HepG2 (cell line): ENCODE results near the gene MED1. TPM values are rescaled to one million over a fixed set of nuclear protein-coding genes. Genes with fewer than 3 reads are reported as not detected.

ENCODE experiments used
- ARID3A ChIP-seq: IDR thresholded peaks from 2 replicates; pipeline ENCODE4 v1.6.1; 2012; ENCODE audit warnings: low read depth, low read length, improper control_type of control experiment
- CEBPB ChIP-seq: IDR thresholded peaks from 2 replicates; pipeline ENCODE4 v1.6.1; 2011; ENCODE audit warnings: low read depth, low read length, improper control_type of control experiment, borderline replicate concordance
- DNMT3B ChIP-seq: conservative IDR thresholded peaks from 2 replicates; pipeline ENCODE4 v1.6.1; 2016; ENCODE audit warnings: missing biosample characterization, control low read depth
- HIVEP1 ChIP-seq: sonication (generic); formaldehyde crosslinking; IDR thresholded peaks from 2 replicates; pipeline ENCODE4 v1.4.0; 2020; ENCODE audit warnings: mild to moderate bottlenecking, missing genetic modification reagents
- KMT2B ChIP-seq: IDR thresholded peaks from 2 replicates; pipeline ENCODE4 v1.6.1; 2016; ENCODE audit warnings: missing genetic modification reagents, missing compliant biosample characterization
- MIER3 ChIP-seq: IDR thresholded peaks from 2 replicates; pipeline ENCODE4 v1.6.1; 2016; ENCODE audit warnings: missing compliant biosample characterization, borderline replicate concordance
- NFATC3 ChIP-seq: sonication (generic); formaldehyde crosslinking; IDR thresholded peaks from 2 replicates; pipeline ENCODE4 v1.5.1; 2020; ENCODE audit warnings: mild to moderate bottlenecking, missing genetic modification reagents
- NFRKB ChIP-seq: fragments of 450-650 bp; IDR thresholded peaks from 2 replicates; pipeline ENCODE4 v1.6.1; 2017
- NPAS2 ChIP-seq: sonication (generic); formaldehyde crosslinking; IDR thresholded peaks from 2 replicates; pipeline ENCODE4 v1.8.0; 2022; ENCODE audit warnings: mild to moderate bottlenecking, missing genetic modification reagents, borderline replicate concordance
- NR2F2 ChIP-seq: IDR thresholded peaks from 2 replicates; pipeline ENCODE4 v1.6.1; 2012; ENCODE audit warnings: low read depth, inconsistent platforms, borderline replicate concordance
- PHF5A ChIP-seq: IDR thresholded peaks from one replicate; pipeline ENCODE4 v1.6.1; 2018; ENCODE audit warnings: low read depth, missing genetic modification reagents; ENCODE audit not compliant: unreplicated experiment
- PTBP1 ChIP-seq: fragments of 200-400 bp; formaldehyde crosslinking; IDR thresholded peaks from 2 replicates; pipeline ENCODE4 v1.6.1; 2018; ENCODE audit warnings: low read length, low read depth; ENCODE audit not compliant: poor library complexity, severe bottlenecking
- SMAD3 ChIP-seq: sonication (generic); formaldehyde crosslinking; IDR thresholded peaks from 2 replicates; pipeline ENCODE4 v1.4.0; 2020; ENCODE audit warnings: missing genetic modification reagents
- SNAPC2 ChIP-seq: sonication (generic); formaldehyde crosslinking; IDR thresholded peaks from 2 replicates; pipeline ENCODE4 v1.8.1; 2022; ENCODE audit warnings: mild to moderate bottlenecking, missing genetic modification reagents
- ZBTB33 ChIP-seq: sonication (generic); formaldehyde crosslinking; IDR thresholded peaks from 2 replicates; pipeline ENCODE4 v1.4.0; 2020; ENCODE audit warnings: missing genetic modification reagents
- ZMAT3 ChIP-seq: sonication (generic); formaldehyde crosslinking; conservative IDR thresholded peaks from 2 replicates; pipeline ENCODE4 v1.7.0; 2021; ENCODE audit warnings: missing genetic modification reagents
- ZSCAN12 ChIP-seq: sonication (generic); formaldehyde crosslinking; IDR thresholded peaks from 2 replicates; pipeline ENCODE4 v1.9.0; 2021; ENCODE audit warnings: mild to moderate bottlenecking, missing genetic modification reagents
- ZSCAN22 ChIP-seq: sonication (generic); formaldehyde crosslinking; IDR thresholded peaks from 2 replicates; pipeline ENCODE4 v1.4.0; 2020; ENCODE audit warnings: mild to moderate bottlenecking, missing genetic modification reagents
- ZSCAN29 ChIP-seq: sonication (generic); formaldehyde crosslinking; conservative IDR thresholded peaks from 2 replicates; pipeline ENCODE4 v1.4.0; 2020; ENCODE audit warnings: mild to moderate bottlenecking, missing genetic modification reagents
- polyA plus RNA-seq, 8 experiments: library from polyadenylated mRNA; depleted of rRNA in 3 of 8; stranded (reverse) in 7 of 8; unstranded in 1 of 8; fragments of >200 nt; fragmentation: Illumina TruSeq in 4 of 8; extraction: Trizol in 4 of 8; gene quantifications; 2 replicates each; pipeline versions ENCODE4 v1.2.1 to v1.2.3, GENCODE V29; 2011 to 2016; ENCODE audit warnings: low read depth in 4 of 8, missing spikeins in 1 of 8, mixed read lengths in 1 of 8; ENCODE audit not compliant: insufficient read depth in 1 of 8
- total RNA-seq, 5 experiments: library from RNA; depleted of rRNA; stranded (reverse); fragments of >200 nt; fragmentation: Illumina TruSeq; extraction: Trizol; gene quantifications; 2 replicates each; pipeline ENCODE4 v1.2.3, GENCODE V29; 2016; ENCODE audit warnings: low read depth in 1 of 5
- TF ChIP-seq, protein P1 (sequence below): sonication (generic); formaldehyde crosslinking; IDR thresholded peaks from 2 replicates; pipeline ENCODE4 v1.4.0; 2020; ENCODE audit warnings: missing genetic modification reagents
- TF ChIP-seq, protein P2 (sequence below): sonication (generic); formaldehyde crosslinking; IDR thresholded peaks from 2 replicates; pipeline ENCODE4 v1.5.1; 2020; ENCODE audit warnings: missing genetic modification reagents, mild to moderate bottlenecking, borderline replicate concordance
- TF ChIP-seq, protein P3 (sequence below): sonication (generic); formaldehyde crosslinking; IDR thresholded peaks from 2 replicates; pipeline ENCODE4 v1.4.0; 2020; ENCODE audit warnings: missing genetic modification reagents, mild to moderate bottlenecking, borderline replicate concordance

MED1 gene
- total and polyA plus RNA-seq, 2 of the 13 experiments (the other 11 are each of a cell fraction or from before 2014, with no cell fraction given) = 37.5 to 40.1 TPM

DNA sequence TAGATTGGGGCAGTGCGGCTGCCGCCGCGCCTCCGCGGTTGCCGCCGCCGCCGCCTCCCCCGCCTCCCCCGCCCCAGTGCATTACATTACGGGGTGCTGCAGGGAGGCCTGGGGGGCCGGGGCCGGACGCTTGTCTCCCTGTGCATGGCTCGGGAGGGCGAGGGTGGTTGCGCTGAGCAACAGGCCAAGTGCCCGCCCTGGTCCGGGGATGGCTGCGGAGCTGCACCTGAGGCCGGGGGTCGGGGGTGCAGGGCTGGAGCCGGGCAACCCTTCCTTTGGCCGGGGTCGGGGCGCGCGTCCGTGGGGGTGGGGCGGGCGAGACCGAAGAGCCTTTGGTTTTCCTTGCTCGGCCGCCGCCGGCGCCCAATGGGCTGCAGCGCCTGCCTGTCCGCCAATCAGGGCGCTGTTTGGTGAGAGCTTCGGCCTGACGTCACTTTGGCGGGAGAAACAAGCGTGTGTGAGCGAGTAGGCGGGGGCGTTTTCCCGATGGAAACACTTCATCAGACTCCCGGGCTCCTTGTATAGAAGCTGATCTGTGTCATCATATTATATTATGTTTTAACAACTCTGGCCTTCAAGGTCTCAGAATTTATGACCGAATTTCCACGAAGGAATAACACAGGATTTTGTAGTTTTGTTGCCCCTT lies 48.7 kb downstream of the MED1 start (continued):
- TF ChIP-seq, protein P1, sequence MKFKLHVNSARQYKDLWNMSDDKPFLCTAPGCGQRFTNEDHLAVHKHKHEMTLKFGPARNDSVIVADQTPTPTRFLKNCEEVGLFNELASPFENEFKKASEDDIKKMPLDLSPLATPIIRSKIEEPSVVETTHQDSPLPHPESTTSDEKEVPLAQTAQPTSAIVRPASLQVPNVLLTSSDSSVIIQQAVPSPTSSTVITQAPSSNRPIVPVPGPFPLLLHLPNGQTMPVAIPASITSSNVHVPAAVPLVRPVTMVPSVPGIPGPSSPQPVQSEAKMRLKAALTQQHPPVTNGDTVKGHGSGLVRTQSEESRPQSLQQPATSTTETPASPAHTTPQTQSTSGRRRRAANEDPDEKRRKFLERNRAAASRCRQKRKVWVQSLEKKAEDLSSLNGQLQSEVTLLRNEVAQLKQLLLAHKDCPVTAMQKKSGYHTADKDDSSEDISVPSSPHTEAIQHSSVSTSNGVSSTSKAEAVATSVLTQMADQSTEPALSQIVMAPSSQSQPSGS (CRISPR knock-in tag) = peak; percentile 63; the same call in 1 of the 2 replicates
- TF ChIP-seq, protein P2, sequence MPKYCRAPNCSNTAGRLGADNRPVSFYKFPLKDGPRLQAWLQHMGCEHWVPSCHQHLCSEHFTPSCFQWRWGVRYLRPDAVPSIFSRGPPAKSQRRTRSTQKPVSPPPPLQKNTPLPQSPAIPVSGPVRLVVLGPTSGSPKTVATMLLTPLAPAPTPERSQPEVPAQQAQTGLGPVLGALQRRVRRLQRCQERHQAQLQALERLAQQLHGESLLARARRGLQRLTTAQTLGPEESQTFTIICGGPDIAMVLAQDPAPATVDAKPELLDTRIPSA = 0 out of 2 replicates have a peak, but pooled peaks have one; percentile 12
- TF ChIP-seq MIER3 (CRISPR knock-in tag) (no peak), ZSCAN29 (CRISPR knock-in tag) (no peak), ARID3A (no peak), NFRKB (no peak), SMAD3 (CRISPR knock-in tag) (peak; percentile 57; the same call in 1 of the 2 replicates), ZBTB33 (CRISPR knock-in tag) (no peak), HIVEP1 (CRISPR knock-in tag) (no peak), NFATC3 (no peak), ZSCAN22 (no peak), ZMAT3 (CRISPR knock-in tag) (no peak; the same call in 1 of the 2 replicates), CEBPB (no peak), NPAS2 (CRISPR knock-in tag) (no peak), SNAPC2 (CRISPR knock-in tag) (no peak), PTBP1 (no peak), KMT2B (CRISPR knock-in tag) (peak; percentile 62; the same call in 1 of the 2 replicates), ZSCAN12 (no peak), DNMT3B (no peak; the same call in 1 of the 2 replicates), NR2F2 (0 out of 2 replicates have a peak, but pooled peaks have one; percentile 23), PHF5A (no peak)
- TF ChIP-seq, protein P3, sequence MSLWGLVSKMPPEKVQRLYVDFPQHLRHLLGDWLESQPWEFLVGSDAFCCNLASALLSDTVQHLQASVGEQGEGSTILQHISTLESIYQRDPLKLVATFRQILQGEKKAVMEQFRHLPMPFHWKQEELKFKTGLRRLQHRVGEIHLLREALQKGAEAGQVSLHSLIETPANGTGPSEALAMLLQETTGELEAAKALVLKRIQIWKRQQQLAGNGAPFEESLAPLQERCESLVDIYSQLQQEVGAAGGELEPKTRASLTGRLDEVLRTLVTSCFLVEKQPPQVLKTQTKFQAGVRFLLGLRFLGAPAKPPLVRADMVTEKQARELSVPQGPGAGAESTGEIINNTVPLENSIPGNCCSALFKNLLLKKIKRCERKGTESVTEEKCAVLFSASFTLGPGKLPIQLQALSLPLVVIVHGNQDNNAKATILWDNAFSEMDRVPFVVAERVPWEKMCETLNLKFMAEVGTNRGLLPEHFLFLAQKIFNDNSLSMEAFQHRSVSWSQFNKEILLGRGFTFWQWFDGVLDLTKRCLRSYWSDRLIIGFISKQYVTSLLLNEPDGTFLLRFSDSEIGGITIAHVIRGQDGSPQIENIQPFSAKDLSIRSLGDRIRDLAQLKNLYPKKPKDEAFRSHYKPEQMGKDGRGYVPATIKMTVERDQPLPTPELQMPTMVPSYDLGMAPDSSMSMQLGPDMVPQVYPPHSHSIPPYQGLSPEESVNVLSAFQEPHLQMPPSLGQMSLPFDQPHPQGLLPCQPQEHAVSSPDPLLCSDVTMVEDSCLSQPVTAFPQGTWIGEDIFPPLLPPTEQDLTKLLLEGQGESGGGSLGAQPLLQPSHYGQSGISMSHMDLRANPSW (CRISPR knock-in tag) = no peak
